Heart left ventricle (tissue), 16 donors: ENCODE results near the gene CLCF1. TPM values are rescaled to one million over a fixed set of nuclear protein-coding genes. Genes with fewer than 3 reads are reported as not detected.
A peak's percentile ranks its signal among the peaks of the same experiment; 100 is the strongest.

Source experiments
- ATAC-seq, 4 donors: fragments of 200-7000 bp; cut with Tn5 transposase; one replicate each; pipeline ENCODE4 v1.9.1; 2020 to 2022; ENCODE audit warnings: moderate library complexity in 4 of 4, mild to moderate bottlenecking in 3 of 4, moderate number of reproducible peaks in 1 of 4
- DNase-seq, 5 donors: peaks; one replicate each; pipeline ENCODE4 v3.0.0-alpha.2; 2020
- H3K27ac ChIP-seq, 12 donors: fragments of 200-600 bp; sonication (generic) in 4 of 12; one replicate each; pipeline versions ENCODE4 v1.5.0 to v1.8.0; 2016 to 2022; ENCODE audit warnings: mild to moderate bottlenecking in 2 of 12
- H3K27me3 ChIP-seq, 9 donors: fragments of 200-600 bp; sonication (generic) in 2 of 9; one replicate each; pipeline versions ENCODE4 v1.5.1 to v1.8.0; 2016 to 2022; ENCODE audit warnings: mild to moderate bottlenecking in 3 of 9
- H3K36me3 ChIP-seq, 9 donors: fragments of 200-600 bp; sonication (generic) in 2 of 9; one replicate each; pipeline versions ENCODE4 v1.5.0 to v1.8.0; 2018 to 2022; ENCODE audit warnings: mild to moderate bottlenecking in 2 of 9
- H3K4me1 ChIP-seq, 12 donors: fragments of 200-600 bp; sonication (generic) in 4 of 12; one replicate each; pipeline versions ENCODE4 v1.5.0 to v1.8.0; 2016 to 2022; ENCODE audit warnings: mild to moderate bottlenecking in 3 of 12
- H3K4me3 ChIP-seq, 12 donors: fragments of 200-600 bp; sonication (generic) in 4 of 12; one replicate each; pipeline versions ENCODE4 v1.5.0 to v1.8.0; 2017 to 2022; ENCODE audit warnings: mild to moderate bottlenecking in 9 of 12, moderate library complexity in 4 of 12
- H3K9me3 ChIP-seq, 12 donors: fragments of 200-600 bp; sonication (generic) in 4 of 12; one replicate each; pipeline versions ENCODE4 v1.5.0 to v1.8.0; 2016 to 2022; ENCODE audit warnings: mild to moderate bottlenecking in 1 of 12
- CTCF ChIP-seq, 12 donors: fragments of 200-600 bp; sonication (generic) in 4 of 12; IDR thresholded peaks; one replicate each; pipeline versions ENCODE4 v1.5.0 to v1.8.0; 2018 to 2022; ENCODE audit warnings: antibody characterized with exemption in 12 of 12, mild to moderate bottlenecking in 5 of 12
- POLR2A ChIP-seq, 2 donors: fragments of 450-650 bp; IDR thresholded peaks; one replicate each; pipeline ENCODE4 v1.6.1; 2017; ENCODE audit warnings: antibody characterized with exemption in 2 of 2, mild to moderate bottlenecking in 2 of 2, moderate library complexity in 2 of 2
- WGBS, 4 donors: extraction: QIAGEN DNeasy Blood & Tissue Kit in 2 of 4; methylation state at CpG; one replicate each; pipeline versions ENCODE4 v1.1.5 to v1.1.7; 2013 to 2018; 5-methylcytosine and 5-hydroxymethylcytosine counted together
- intact Hi-C, 10 donors: fragments of 100-400 bp; cut with DNase I; formaldehyde crosslinking; loops; one replicate each; pipeline versions ENCODE4 v1.11.1 to v1.14.2; 2022
- polyA plus RNA-seq, 2 donors: library from polyadenylated mRNA; stranded (reverse); fragments of 200-250 nt; gene quantifications; one replicate each; pipeline ENCODE4 v1.2.3, GENCODE V29; 2013
- total RNA-seq, 9 donors: library from RNA; depleted of rRNA in 2 of 9; stranded (reverse); fragments of >200 nt in 2 of 9; fragmentation: NEBNext Ultra II Directional in 3 of 9; extraction: Animal tissue kit (Norgen Biotek cat#: 25700) in 3 of 9; gene quantifications; one replicate each; pipeline versions ENCODE4 v1.1.0 to v1.2.4, GENCODE V29; 2016 to 2023
- donor health status: ischemic (EF 13 %, LVEDD 7.1; RV severe dilation, severe dysfunction).
- donor health status: healthy with polysubstance abuse.
- donor health status: DM: no; HTN: yes; CAD: no.
- donor health status: DM: no; HTN: no; CAD: no.
- donor health status: ischemic (EF 25% LVEDD 6.9; RV normal size, moderate dysfunction).
- donor health status: ischemic (EF 25% LVEDD 5.7; RV mildly dilated, moderate dysfunction).
- donor health status: healthy.
- donor health status: DM: yes; HTN: yes; CAD: no.
- donor health status: ischemic (EF 35%, LVEDD 5.7; RV mildly dilated, moderate dysfunction).
- donor health status: nonischemic (EF 11% LVEDD 7.7; RV severe dilation, severe dysfunction).
- donor health status: DM: yes; HTN: yes; CAD: no.
- donor health status: PGD.
- donor health status: ischemic (EF 29% LVEDD 5.4; RV normal size, mild dysfunction).
- donor health status: nonischemic (EF 23%, LVEDD 6.1; RV moderate dilation, normal function).

The CLCF1 gene
- total and polyA plus RNA-seq, 11 donors: 0.25 to 17.1 (median 1.7) TPM

- 6 to 33% (median 10%) methylated on average over 3 to 67 of the region's 67 CpGs for WGBS, 4 donors
- ATAC-seq (peak in 2 of 4 donors; percentile 8 to 35), DNase-seq (no peak)
- TF ChIP-seq CTCF (IDR thresholded peaks at IDR 0.05): no peak
- no peak for TF ChIP-seq POLR2A (IDR thresholded peaks at IDR 0.05)
- Histone ChIP-seq H3K4me3 (peak within 1 kb of the TSS in 11 of 12 donors; percentile 25 to 53 (median 43)), H3K4me1 (peaks cover 3 to 59% (median 41%) of the 10 kb centered on the region in 12 donors), H3K36me3 (no peaks in the 10 kb centered on the region), H3K27me3 (peaks cover 0 to 36% (median 11%) of the 10 kb centered on the region in 9 donors), H3K9me3 (no peaks in the 10 kb centered on the region), H3K27ac (peak within 1 kb of the TSS in 11 of 12 donors; percentile 8 to 95 (median 75))
- intact Hi-C loops: no loop called here
These were observed 42.3 kb upstream of the CLCF1 start, which contains the start of gene CARNS1 for GRCh38 chr11:67415501-67416304. TSS of gene CARNS1 (plus strand) at chr11:67415678. CDS start at chr11:67416200, 522 bp downstream.

GRCh38 chr11:67413266-67413849, 40.0 kb upstream of the CLCF1 start:
- no peaks in the 10 kb centered on the region for H3K9me3 ChIP-seq

GRCh38 chr11:67412495-67413179, 39.2 kb upstream of the CLCF1 start:
- no peak for DNase-seq
- Histone ChIP-seq H3K4me1 (peaks cover 3 to 52% (median 17%) of the 10 kb centered on the region in 12 donors), H3K9me3 (no peaks in the 10 kb centered on the region), H3K4me3 (no peak overlapping the region), H3K27ac (no peak overlapping the region), H3K36me3 (no peaks in the 10 kb centered on the region), H3K27me3 (peaks cover 0 to 56% (median 16%) of the 10 kb centered on the region in 9 donors)
- no peak for ATAC-seq
- intact Hi-C loops: no loop called here
- TF ChIP-seq CTCF (IDR thresholded peaks at IDR 0.05) (no peak), POLR2A (IDR thresholded peaks at IDR 0.05) (no peak)
- 61 to 83% (median 76%) methylated on average over 5 to 9 of the region's 9 CpGs for WGBS, 4 donors

More at GRCh38 chr11:67413266-67413849, 40.0 kb upstream of the CLCF1 start:
- peaks cover 0 to 56% (median 16%) of the 10 kb centered on the region in 9 donors for H3K27me3 ChIP-seq
- H3K4me1 ChIP-seq: peaks cover 3 to 53% (median 23%) of the 10 kb centered on the region in 12 donors
- no peak overlapping the region for H3K27ac ChIP-seq
- WGBS, 4 donors: 71 to 78% (median 73%) methylated on average over 1 to 2 of the region's 2 CpGs
- no peak for TF ChIP-seq POLR2A (IDR thresholded peaks at IDR 0.05)
- no peak for TF ChIP-seq CTCF (IDR thresholded peaks at IDR 0.05)
- no peak overlapping the region for H3K4me3 ChIP-seq
- no peaks in the 10 kb centered on the region for H3K36me3 ChIP-seq
- ATAC-seq (no peak), DNase-seq (no peak)
- intact Hi-C loops: no loop called here

GRCh38 chr11:67411785-67412152, 38.4 kb upstream of the CLCF1 start:
- intact Hi-C loops: no loop called here
- Histone ChIP-seq H3K9me3 (no peaks in the 10 kb centered on the region), H3K27ac (no peak overlapping the region), H3K4me1 (peaks cover 0 to 43% (median 12%) of the 10 kb centered on the region in 12 donors), H3K36me3 (no peaks in the 10 kb centered on the region), H3K27me3 (peaks cover 0 to 56% (median 16%) of the 10 kb centered on the region in 9 donors), H3K4me3 (no peak overlapping the region)
- ATAC-seq (no peak), DNase-seq (no peak)
- 64 to 71% (median 66%) methylated on average over 7 of the region's 7 CpGs for WGBS, 4 donors
- no peak for TF ChIP-seq POLR2A (IDR thresholded peaks at IDR 0.05)
- TF ChIP-seq CTCF (IDR thresholded peaks at IDR 0.05): no peak
